GM18873 (cell line): ENCODE measurements around the gene CNBP.
"Not testable (repeated sequence)": the region's sequence is repeated elsewhere in the genome, so short reads cannot be mapped to it uniquely, and the experiment has no call there.

Source experiments
- ATAC-seq: cut with Tn5 transposase; IDR thresholded peaks from one replicate; pipeline ENCODE4 v1.9.1; 2021; ENCODE audit warnings: mild to moderate bottlenecking, moderate library complexity, moderate number of reproducible peaks; ENCODE audit not compliant: unreplicated experiment, low FRiP score

The CNBP gene

DNA sequence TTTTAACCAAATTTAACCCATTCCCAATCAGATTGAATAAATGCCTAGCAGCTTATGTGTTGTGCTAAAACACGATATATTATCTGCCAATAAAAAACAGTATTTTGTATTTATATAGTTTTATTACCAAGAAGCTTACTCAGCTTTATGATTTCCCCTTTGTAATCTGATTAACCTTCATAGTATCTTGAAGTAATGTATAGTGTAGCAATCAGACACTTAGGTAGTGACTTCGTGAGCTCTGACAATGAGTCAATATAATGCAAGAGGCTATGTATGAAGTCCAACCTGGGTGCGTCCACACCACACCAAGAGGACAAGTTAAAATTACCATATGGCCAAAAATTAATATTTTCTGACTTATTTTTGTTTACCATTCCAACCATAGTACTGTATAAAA, 2.1 kb upstream of the CNBP start:
- no peak for ATAC-seq

DNA sequence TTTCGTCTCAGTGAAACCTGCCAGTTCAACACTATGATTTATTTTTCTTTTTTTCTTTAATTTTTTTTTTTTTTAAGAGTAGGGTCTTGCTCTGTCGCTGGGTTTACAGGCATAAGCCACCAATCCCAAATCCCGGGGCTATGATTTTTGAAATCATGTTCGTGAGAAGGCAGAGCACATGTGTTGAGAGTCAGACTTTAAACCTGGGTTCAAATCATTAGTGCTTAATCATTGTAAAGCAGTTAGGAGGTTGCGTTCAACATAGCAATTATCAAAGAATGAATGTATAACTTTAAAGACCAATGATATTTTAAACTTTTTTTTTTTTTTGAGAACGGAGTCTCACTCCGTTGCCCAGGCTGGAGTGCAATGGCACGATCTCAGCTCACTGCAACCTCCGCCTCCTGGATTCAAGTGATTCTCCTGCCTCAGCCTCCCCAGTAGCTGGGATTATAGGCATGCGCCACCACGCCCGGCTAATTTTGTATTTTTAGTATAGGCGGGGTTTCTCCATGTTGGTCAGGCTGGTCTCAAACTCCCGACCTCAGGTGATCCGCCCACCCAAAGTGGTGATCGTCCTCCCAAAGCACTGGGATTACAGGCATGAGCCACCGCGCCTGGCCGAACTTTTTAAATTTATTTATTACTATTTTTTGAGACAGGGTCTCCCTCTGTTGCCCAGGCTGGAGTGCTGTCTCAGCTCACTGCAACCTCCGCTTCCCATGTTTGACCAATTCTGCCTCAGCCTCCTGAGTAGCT, 1.3 kb upstream of the CNBP start:
- ATAC-seq = not testable (repeated sequence)

DNA sequence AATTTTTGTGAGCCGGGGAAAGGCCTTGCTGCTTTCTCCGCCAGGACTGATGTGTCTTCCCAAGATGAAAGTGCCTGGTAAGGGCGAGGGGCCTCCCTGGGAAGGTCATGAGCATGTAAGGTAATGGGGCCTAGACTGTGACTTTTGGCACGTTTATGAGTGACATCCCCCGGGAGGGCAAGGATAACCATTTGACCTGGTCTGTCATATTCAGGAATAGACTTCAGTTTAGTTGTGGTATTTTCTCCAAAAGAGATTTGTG, 631 bp upstream of the CNBP start:
- no peak for ATAC-seq

DNA sequence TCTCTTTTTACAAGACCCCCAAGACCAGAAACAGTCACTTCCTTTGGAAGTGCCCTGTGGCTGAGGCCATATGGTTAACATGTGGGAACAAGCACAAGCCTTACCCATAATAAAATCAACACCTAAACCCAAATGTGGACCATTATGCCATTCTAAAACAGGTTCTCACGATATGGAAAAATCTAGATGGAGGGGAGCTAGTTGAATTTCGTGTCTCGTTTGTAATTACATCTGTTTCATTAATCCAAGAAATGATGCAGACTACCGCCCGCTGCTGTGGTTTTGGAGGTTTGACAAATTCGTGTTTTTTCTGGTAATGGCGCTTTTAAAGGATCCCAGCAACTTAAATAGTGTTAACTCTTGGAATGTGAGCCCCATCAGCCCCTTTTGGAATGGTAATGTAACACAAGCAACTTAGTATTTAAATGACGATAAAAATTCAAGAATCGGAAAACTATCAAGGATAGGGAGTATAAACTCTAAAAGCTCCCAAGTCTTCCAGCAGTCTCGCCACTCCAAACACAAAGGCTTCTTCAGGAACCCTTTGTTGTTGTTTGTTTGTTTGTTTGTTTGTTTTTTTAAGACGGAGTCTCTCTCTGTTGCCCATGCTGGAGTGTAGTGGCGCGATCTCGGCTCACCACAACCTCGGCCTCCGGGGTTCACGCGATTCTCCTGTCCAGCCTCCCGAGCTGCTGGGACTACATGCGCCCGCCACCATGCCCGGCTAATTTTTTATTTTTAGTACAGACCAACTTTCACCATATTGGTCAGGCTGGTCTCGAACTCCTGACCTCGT, 1.1 kb downstream of the CNBP start:
- no peak for ATAC-seq

DNA sequence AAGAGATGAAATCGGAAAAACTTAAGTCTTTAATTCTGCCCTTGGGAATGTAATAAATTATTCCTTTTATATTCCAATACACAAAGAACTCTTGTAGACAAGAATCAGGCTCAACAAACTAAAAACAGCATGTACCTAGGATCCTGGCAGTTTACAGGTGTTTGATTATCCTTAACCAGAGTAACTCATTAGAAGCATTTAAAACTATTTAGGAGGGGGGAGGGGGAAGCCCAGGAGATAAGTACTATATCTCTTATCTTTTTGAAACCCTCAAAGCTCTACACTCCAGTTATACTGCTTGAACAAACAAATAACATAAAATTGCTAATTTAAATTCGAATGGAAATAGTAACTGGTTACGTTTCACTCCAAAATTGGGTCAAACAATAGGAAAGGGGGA, 1.9 kb downstream of the CNBP start:
- no peak for ATAC-seq

DNA sequence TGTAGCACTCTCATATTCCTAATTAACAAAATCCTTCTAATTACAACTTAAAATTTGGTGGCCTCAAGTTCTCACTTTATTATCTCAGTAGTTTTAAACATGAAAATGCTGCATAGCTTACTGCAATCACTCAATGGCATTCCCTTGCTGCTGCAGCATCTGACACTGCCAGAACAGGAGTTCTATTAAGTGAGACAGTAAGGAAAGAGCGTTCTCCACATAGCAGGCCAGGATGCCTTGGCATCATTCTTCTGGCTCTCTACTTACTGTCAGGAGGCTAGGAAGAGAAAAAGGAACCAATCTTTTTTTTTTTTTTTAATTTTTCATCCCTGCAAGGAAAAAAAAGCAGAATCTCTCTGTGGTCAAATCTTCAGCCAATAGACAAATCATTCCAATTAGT, 3.2 kb downstream of the CNBP start:
- ATAC-seq = no peak

DNA sequence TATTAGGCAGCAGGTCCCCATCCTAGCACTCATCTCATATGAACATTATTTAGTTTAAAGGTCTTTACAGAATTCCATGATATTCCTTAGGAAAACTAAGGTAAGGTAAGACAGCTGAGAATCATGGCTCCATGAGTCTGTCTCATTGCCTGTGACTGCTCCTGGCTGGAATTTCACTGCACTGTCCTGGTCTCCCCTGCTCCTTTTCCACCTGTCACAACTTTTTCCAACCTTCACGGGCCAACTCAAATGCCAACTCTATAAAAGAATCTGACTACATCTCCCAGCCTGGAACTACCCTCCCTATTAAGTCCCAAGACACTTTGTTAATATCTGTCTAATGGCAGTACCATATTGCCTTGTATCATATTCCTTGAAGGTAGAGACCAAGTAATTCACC, 7.6 kb downstream of the CNBP start:
- ATAC-seq = no peak

DNA sequence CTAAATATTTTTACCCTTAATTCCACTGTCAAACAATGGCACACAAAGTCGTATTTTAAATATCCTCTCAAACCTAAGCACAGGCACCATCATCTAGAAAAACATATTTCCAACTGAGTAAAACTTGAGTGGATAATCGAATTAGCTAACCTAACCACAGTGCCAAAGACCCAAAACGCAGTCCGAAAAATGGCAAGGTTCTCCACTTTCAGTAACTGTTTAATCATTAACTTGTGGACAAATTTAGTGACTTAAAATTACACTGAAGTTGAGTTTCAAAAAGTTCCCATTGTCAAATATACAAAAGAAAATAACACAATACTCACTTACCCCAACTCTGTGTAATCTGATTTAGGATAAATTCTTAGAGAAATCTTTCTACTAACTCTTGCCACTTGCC, 10.0 kb downstream of the CNBP start:
- no peak for ATAC-seq

DNA sequence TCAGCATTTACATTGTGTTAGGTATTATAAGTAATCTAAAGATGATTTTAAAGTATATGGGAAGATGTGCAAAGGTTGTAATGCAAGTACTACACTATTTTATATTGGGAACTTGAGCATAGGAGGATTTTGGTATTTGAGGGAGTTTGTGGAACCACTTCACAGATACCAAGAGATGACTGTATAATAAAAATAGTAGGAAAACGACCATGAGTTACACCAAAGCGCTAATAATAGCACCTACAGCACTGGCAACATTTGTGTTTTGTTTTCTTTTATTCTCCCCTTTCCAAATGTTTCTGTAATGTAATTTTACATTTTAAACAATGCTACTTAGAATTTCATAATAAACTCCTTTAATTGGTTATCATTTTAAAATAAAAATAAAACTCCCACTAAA, 10.5 kb downstream of the CNBP start:
- ATAC-seq = no peak

DNA sequence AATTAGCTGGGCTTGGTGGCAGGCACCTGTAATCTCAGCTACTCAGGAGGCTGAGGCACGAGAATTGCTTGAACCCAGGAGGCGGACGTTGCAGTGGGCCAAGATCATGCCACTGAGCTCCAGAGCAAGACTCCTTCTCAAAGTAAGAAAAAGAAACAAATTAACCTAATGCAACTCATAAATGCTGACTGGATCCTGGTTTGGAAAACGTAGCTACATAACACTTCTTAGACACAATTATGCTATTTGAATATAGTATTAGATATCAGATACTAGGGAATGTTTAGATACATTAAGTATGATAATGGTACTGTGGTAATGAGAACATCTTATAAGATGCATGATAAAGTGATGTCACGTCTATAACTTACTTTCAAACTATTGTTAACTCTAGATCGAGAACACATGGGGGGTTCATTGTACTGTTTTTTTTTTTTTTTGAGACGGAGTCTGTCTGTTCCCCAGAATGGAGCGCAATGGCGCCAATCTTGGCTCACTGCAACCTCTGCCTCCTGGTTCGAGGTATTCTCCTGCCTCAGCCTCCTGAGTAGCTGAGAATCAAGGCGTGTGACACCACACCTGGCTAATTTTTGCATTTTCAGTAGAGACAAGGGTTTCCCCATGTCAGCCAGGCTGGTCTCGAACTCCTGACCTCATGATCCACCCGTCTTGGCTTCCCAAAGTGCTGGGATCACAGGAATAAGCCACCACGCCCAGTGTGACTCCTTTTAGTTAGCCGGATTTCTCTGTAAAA, 16.9 kb downstream of the CNBP start:
- no peak for ATAC-seq

DNA sequence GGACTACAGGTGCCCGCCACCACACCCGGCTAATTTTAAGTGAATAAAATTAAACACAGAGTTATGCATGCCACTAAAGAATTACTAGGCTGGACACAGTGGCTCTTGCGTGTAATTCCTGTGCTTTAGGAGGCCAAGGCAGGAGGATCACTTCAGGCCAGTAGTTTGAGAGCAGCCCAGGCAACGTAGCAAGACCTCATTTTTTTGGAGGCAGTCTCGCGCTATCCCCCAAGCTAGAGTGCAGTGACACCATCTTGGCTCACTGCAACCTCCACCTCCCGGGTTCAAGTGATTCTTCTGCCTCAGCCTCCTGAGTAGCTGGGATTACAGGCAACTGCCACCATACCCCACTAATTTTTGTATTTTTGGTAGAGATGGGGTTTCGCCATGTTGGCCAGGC, 18.1 kb downstream of the CNBP start:
- ATAC-seq = not testable (repeated sequence)

DNA sequence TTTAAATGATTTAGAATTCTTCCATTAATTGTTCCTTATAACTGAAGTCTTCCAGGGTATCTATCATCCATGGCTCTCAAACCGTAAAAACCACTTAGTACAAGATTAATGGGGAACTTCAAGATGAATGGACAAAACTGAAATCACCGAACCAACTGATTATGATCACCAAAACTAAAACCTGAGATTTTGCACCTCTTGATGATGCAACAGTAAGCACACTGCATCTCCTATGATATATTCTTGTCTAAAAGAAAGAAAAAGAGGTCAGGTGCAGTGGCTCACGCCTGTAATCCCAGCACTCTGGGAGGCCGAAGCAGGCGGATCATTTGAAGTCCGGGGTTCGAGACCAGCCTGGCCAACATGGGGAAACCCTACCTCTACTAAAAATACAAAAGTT, 19.2 kb downstream of the CNBP start:
- ATAC-seq = no peak

DNA sequence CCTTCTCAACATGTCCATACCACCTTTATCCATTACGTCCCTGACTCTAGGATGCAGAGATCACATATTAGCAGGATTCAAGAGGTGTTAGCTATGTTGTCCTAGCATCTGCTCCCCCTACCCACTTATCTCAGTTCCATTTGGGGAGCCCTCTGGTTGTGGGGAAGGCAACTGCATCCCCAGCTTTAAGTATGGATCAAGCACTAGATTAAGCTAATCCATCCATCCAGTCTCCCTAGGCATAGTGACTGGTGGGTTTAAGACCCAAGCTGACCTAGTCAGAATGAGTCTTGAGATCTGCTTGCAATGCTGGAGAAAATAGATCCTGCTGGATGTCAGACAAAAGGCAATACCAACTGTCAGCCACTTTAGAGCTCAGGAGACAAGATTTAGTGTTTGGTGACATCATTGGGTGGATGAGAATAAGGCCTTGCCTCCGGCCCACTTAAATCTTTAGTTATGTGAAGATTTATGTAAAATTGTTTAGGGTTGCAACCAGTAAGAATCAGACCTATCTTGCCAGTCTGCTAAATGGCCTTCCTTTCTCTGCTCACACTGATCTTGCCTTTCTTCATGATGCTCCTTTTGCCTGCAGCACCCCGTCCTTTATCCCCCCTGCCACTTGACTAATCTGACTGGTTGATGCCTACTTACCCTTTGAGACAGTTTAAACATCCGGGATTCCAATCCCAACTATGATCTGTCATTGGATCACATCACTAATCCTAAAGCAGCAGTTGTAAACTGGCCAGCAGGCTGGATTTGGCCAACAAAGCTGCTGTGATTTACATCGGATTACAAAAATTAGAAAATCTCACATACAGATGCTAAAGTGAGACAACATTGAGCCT, 20.7 kb downstream of the CNBP start:
- no peak for ATAC-seq

DNA sequence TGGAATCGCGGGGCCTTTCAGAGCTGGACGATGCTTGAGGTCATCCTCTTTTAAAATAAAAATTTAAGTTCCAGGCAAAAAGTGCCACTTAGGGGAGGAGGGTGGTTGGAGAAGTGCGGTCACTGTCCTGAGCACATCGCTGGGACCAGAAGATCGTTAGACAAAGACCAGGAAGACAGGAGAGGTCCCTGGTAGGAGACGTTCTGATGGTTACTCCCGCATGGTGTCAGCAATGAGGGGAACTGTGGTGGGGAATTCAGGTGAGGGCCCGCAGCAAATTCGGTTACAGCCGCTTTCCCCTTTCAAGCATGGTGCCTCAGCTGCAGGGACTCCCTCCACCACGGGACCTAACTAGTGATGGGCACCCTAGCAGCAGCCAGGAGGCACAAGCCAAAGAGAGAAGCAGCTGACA, 21.8 kb downstream of the CNBP start:
- no peak for ATAC-seq

DNA sequence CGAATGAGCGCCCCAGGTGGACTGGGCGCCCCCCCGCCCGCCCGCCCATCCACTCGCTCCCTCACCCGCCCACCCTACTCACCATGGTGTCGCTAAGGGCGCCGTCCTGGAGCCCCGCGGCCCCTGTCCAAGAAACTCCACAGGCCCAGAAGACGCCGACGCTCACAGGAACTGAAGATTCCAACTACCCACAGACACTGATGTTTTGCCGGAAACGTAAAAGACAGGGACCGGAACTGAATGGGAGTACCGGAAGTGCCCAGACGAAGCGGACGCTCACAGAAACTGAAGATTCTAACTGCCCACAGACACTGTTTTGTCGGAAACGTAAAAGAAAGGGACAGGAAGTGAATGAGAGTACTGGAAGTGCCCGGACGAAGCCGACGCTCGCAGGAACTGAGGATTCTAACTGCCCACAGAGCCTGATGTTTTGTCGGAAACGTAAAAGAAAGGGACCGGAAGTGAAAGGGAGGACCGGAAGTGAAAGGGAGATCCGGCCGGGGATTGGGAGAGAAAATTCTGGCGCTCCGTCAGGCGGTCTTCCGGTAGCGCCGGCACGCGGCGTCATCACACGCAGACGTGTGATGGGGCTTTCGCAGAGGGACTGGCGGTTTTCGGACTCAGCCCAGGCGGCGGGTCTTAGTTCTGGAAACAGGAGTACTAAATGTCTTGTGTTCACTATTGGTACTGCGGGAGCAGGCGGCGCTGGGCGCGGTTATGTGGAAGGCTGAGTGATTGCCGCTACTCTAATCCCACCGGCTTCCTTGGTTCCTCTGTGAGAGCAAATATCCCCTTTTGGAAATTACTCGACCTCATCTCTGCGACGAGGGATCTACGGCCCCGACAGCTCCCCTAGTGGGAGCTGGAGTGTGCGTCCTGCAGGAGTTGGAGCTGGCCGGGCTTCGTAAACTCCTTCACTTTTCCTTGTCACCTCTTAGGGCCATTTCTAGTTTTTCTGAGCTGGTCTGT, 22.5 kb downstream of the CNBP start, which contains the start of gene ISY1:
TSS of gene ISY1 (minus strand) at position 173 of the 969 bp plus-strand sequence. CDS start at position 85, 88 bp downstream.
- peak; percentile 55 for ATAC-seq

DNA sequence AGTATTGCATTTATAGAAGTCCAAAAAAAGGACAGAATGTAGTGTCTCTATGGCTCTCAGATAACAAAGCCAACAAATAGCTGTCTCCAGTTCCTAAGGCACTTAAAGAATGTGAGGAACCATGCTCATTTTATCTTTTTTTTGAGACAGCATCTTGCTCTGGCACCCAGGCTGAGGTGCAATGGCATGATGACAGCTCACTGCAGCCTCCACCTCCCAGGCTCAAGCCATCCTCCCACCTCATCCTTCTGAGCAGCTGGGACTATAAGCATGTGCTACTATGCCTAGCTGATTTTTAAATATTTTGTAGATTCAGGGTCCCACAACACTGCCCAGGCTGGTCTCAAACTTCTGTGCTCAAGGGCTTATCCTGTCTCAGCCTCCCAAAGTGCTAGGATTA, 38.9 kb downstream of the CNBP start:
- ATAC-seq = no peak

DNA sequence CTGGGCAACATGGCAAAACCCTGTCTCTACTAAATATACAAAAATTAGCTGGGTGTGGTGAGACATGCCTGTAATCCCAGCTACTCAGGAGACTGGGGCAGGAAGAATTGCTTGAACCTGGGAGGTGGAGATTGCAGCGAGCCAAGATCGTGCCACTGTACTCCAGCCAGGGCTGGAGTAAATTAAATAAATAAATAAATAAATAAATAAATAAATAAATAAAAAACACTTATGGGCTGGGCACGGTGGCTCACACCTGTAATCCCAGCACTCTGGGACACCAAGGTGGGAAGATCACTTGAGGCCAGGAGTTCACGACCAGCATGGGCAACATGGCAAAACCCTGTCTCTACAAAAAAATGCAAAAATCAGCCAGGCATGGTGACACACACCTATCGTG, 42.7 kb downstream of the CNBP start:
- ATAC-seq = not testable (repeated sequence)

DNA sequence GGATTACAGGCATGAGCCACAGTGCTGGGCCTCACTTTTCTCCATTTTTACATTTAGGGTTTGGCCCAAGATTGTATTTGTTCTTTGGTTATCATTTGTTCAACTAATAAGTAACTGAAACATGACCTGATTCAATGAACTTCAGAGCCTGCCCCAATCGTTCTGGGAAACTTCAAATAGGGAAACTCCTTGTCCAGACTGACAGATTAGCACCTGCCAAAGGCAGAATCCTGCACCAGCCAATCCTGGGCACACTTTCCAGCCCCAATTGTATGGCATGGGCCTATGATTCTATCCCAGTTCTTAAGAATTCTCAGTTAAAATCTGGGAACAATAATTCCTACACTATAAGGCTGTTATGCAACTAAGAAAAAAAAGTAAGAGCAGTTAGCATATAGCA, 43.8 kb downstream of the CNBP start:
- ATAC-seq = no peak

DNA sequence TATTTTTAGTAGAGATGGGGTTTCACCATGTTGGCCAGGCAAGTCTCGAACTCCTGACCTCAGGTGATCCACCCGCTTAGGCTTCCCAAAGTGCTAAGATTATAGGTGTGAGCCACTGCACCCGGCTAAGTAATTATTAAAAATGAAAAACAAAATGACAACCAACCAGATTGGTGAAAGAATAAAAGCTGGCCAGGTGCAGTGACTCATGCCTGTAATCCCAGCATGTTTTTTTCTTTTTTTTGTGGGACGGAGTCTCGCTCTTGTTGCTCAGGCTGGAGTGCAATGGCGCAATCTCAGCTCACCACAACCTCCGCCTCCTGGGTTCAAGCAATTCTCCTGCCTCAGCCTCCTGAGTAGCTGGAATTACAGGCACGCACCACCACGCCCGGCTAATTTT, 47.4 kb downstream of the CNBP start:
- not testable (repeated sequence) for ATAC-seq
